HG03460 (cell line): ENCODE results near the gene ITGA2.
"Not testable (repeated sequence)": the region's sequence is repeated elsewhere in the genome, so short reads cannot be mapped to it uniquely, and the experiment has no call there.

Experiments used
- ATAC-seq: cut with Tn5 transposase; IDR thresholded peaks from one replicate; pipeline ENCODE4 v1.9.1; 2021; ENCODE audit not compliant: unreplicated experiment

ITGA2 gene

GRCh38 chr5:53092242-53092641 is 103.1 kb downstream of the ITGA2 start:
- no peak for ATAC-seq

- no peak for ATAC-seq
Measured at GRCh38 chr5:53095217-53095616, 106.1 kb downstream of the ITGA2 start.

- peak; percentile 56 for ATAC-seq
Measured at GRCh38 chr5:53095931-53096525, 106.9 kb downstream of the ITGA2 start.

GRCh38 chr5:53099546-53099945 is 110.4 kb downstream of the ITGA2 start:
- ATAC-seq, result no peak

- ATAC-seq, result no peak
Measured at GRCh38 chr5:53100606-53101005, 111.5 kb downstream of the ITGA2 start.

GRCh38 chr5:53105611-53106300 is 116.6 kb downstream of the ITGA2 start:
- ATAC-seq, result no peak

GRCh38 chr5:53109056-53109442 is 119.9 kb downstream of the ITGA2 start:
- ATAC-seq, result peak; percentile 12

- peak; percentile 92 for ATAC-seq
Measured at GRCh38 chr5:53109443-53110127, 120.4 kb downstream of the ITGA2 start, which contains the start of gene MOCS2. TSS of gene MOCS2 (minus strand) at chr5:53109757. CDS start at chr5:53107174, 2,583 bp downstream.

- ATAC-seq, result peak; percentile 4
Measured at GRCh38 chr5:53110156-53110555, 121.0 kb downstream of the ITGA2 start.

GRCh38 chr5:53111139-53111538 is 122.0 kb downstream of the ITGA2 start:
- no peak for ATAC-seq

- ATAC-seq, result not testable (repeated sequence)
Measured at GRCh38 chr5:53112307-53112706, 123.2 kb downstream of the ITGA2 start.

- no peak for ATAC-seq
Measured at GRCh38 chr5:53112909-53113308, 123.8 kb downstream of the ITGA2 start.

GRCh38 chr5:53113947-53114346 is 124.8 kb downstream of the ITGA2 start:
- no peak for ATAC-seq

GRCh38 chr5:53114988-53115387 is 125.8 kb downstream of the ITGA2 start:
- no peak for ATAC-seq

- ATAC-seq, result no peak
Measured at GRCh38 chr5:53116597-53116996, 127.4 kb downstream of the ITGA2 start.

GRCh38 chr5:53118879-53119278 is 129.7 kb downstream of the ITGA2 start:
- no peak for ATAC-seq

- ATAC-seq, result no peak
Measured at GRCh38 chr5:53120165-53120564, 131.0 kb downstream of the ITGA2 start.

- ATAC-seq, result no peak
Measured at GRCh38 chr5:53123702-53124101, 134.6 kb downstream of the ITGA2 start.

GRCh38 chr5:53126521-53126920 is 137.4 kb downstream of the ITGA2 start:
- ATAC-seq, result no peak

- ATAC-seq, result no peak
Measured at GRCh38 chr5:53127107-53127506, 138.0 kb downstream of the ITGA2 start.

GRCh38 chr5:53128481-53128880 is 139.3 kb downstream of the ITGA2 start:
- ATAC-seq, result no peak

- no peak for ATAC-seq
Measured at GRCh38 chr5:53130266-53130665, 141.1 kb downstream of the ITGA2 start.
